K562 (cell line): ENCODE results near the gene KAT2B. TPM values are rescaled to one million over a fixed set of nuclear protein-coding genes. Genes with fewer than 3 reads are reported as not detected.

ENCODE experiments used
- ATAC-seq: fragments of 200-7000 bp; cut with Tn5 transposase; 3 replicates; pipeline ENCODE4 v1.9.1; 2020; ENCODE audit warnings: moderate library complexity
- BruUV-seq: library from RNA; stranded (reverse); fragments of 400-500 nt; replicated peaks from 2 replicates; lab custom pipeline; 2021; lab: Mats Ljungman, UMichigan
- CTCF ChIA-PET: fragments of 300-600 bp; formaldehyde crosslinking; extraction: SDS; loops from one replicate; lab custom pipeline; 2021; ENCODE audit warnings: low intra/inter-chr PET ratio; lab: Yijun Ruan, JAX
- POLR2A ChIA-PET: fragments of 300-600, 350-650 bp; sonication (Branson Sonifier 250); formaldehyde crosslinking; extraction: SDS; loops from one replicate; lab custom pipeline; 2021; ENCODE audit warnings: antibody characterized with exemption, inconsistent platforms; lab: Yijun Ruan, JAX
- DNase-seq, 4 experiments: peaks; one replicate each; pipeline versions ENCODE4 v3.0.0 to v3.0.0-alpha.2; 2011 to 2018; ENCODE audit warnings: low spot score in 3 of 4, mixed read lengths in 3 of 4; ENCODE audit errors: extremely low read depth in 1 of 4
- FAIRE-seq: peaks from 2 replicates; lab custom pipeline; 2011; peaks lifted over from hg19 to GRCh38; lab: Jason Lieb, UNC
- H2AFZ ChIP-seq: 2 replicates; pipeline ENCODE4 v1.6.0; 2011; ENCODE audit warnings: low read depth, low read length, control low read depth, inconsistent platforms
- H3K27ac ChIP-seq: fragments of 200-600 bp; 3 replicates; pipeline ENCODE4 v1.8.0; 2011; ENCODE audit warnings: low read depth, mild to moderate bottlenecking, control low read depth, inconsistent platforms, low read length, moderate library complexity, mixed read lengths; ENCODE audit errors: extremely low read depth
- H3K27me3 ChIP-seq, 2 experiments: fragments of 300-600 bp in 1 of 2; 2 replicates in 1 of 2; 3 replicates in 1 of 2; pipeline versions ENCODE4 v1.6.0 to v1.8.0; 2011; ENCODE audit warnings: inconsistent platforms in 2 of 2, low read length in 2 of 2, mild to moderate bottlenecking in 1 of 2, mixed read lengths in 1 of 2, moderate library complexity in 1 of 2; ENCODE audit not compliant: control insufficient read depth in 2 of 2, insufficient read depth in 2 of 2
- H3K36me3 ChIP-seq: fragments of 300-600 bp; 3 replicates; pipeline ENCODE4 v1.8.0; 2011; ENCODE audit warnings: mild to moderate bottlenecking, low read length, inconsistent platforms; ENCODE audit not compliant: control insufficient read depth, insufficient read depth
- H3K4me1 ChIP-seq, 2 experiments: fragments of 200-600 bp in 1 of 2; replicated peaks in 1 of 2; 2 replicates in 1 of 2; 3 replicates in 1 of 2; pipeline versions ENCODE4 v1.5.1 to v1.8.0; 2011; ENCODE audit warnings: inconsistent platforms in 2 of 2, low read length in 2 of 2, mild to moderate bottlenecking in 1 of 2, mixed read lengths in 1 of 2, moderate library complexity in 1 of 2; ENCODE audit not compliant: control insufficient read depth in 2 of 2, insufficient read depth in 2 of 2
- H3K4me2 ChIP-seq: 2 replicates; pipeline ENCODE4 v1.6.1; 2011; ENCODE audit warnings: low read length, control low read depth, inconsistent platforms, mixed read lengths; ENCODE audit not compliant: insufficient read depth
- H3K4me3 ChIP-seq: fragments of 200-600 bp; sonication (generic), shearing (Covaris generic); 2 replicates; pipeline ENCODE4 v1.5.1; 2016; ENCODE audit warnings: control low read depth, inconsistent platforms
- H3K79me2 ChIP-seq: fragments of 200-600 bp; 3 replicates; pipeline ENCODE4 v1.8.0; 2011; ENCODE audit warnings: low read length, inconsistent platforms; ENCODE audit not compliant: control insufficient read depth, insufficient read depth
- H3K9ac ChIP-seq, 2 experiments: 2 replicates each; pipeline versions ENCODE4 v1.6.0 to v1.6.1; 2011; ENCODE audit warnings: low read depth in 2 of 2, low read length in 2 of 2, control low read depth in 1 of 2, inconsistent platforms in 1 of 2, mild to moderate bottlenecking in 1 of 2, mixed read lengths in 1 of 2; ENCODE audit not compliant: insufficient read depth in 1 of 2
- H3K9me1 ChIP-seq: one replicate; pipeline ENCODE4 v1.6.0; 2011; ENCODE audit warnings: inconsistent platforms, mild to moderate bottlenecking, low read length, moderate library complexity; ENCODE audit not compliant: control insufficient read depth, insufficient read depth
- H3K9me3 ChIP-seq: replicated peaks from 2 replicates; pipeline ENCODE4 v1.5.1; 2011; ENCODE audit warnings: low read depth, low read length, inconsistent platforms; ENCODE audit not compliant: control insufficient read depth, insufficient read depth
- H4K20me1 ChIP-seq: replicated peaks from 2 replicates; pipeline ENCODE4 v1.6.1; 2011; ENCODE audit warnings: low read length, inconsistent platforms, mixed read lengths; ENCODE audit not compliant: control insufficient read depth, insufficient read depth
- ATF7 ChIP-seq: fragments of 450-650 bp; IDR thresholded peaks from 2 replicates; pipeline ENCODE4 v1.7.1; 2014; ENCODE audit warnings: mild to moderate bottlenecking, moderate library complexity
- BCOR ChIP-seq: fragments of 450-650 bp; IDR thresholded peaks from 2 replicates; pipeline ENCODE4 v1.6.1; 2016
- CEBPG ChIP-seq, 3 experiments: fragments of 200-800 bp in 1 of 3; sonication (Bioruptor generic) in 1 of 3; sonication (generic) in 1 of 3; formaldehyde crosslinking in 1 of 3; IDR thresholded peaks in 2 of 3; conservative IDR thresholded peaks in 1 of 3; 2 replicates each; pipeline versions ENCODE4 v1.6.1 to v1.8.0; 2016 to 2022; ENCODE audit warnings: missing compliant biosample characterization in 2 of 3, missing genetic modification characterization in 2 of 3, mild to moderate bottlenecking in 1 of 3, missing genetic modification reagents in 1 of 3
- CREB1 ChIP-seq, 2 experiments: sonication (generic) in 1 of 2; formaldehyde crosslinking in 1 of 2; IDR thresholded peaks; 2 replicates each; pipeline versions ENCODE4 v1.6.1 to v1.8.0; 2012 to 2022; ENCODE audit warnings: inconsistent platforms in 1 of 2, mild to moderate bottlenecking in 1 of 2, missing genetic modification reagents in 1 of 2, moderate library complexity in 1 of 2
- E2F3 ChIP-seq: fragments of 250-450 bp; sonication (Bioruptor Pico); IDR thresholded peaks from 2 replicates; pipeline ENCODE4 v1.4.0; 2020; ENCODE audit warnings: mild to moderate bottlenecking
- EP400 ChIP-seq: fragments of 450-650 bp; IDR thresholded peaks from 2 replicates; pipeline ENCODE4 v1.6.1; 2017; ENCODE audit warnings: antibody characterized with exemption, mild to moderate bottlenecking, moderate library complexity
- ETV6 ChIP-seq, 3 experiments: fragments of 150-350 bp in 1 of 3; sonication (generic) in 1 of 3; formaldehyde crosslinking in 1 of 3; IDR thresholded peaks; 2 replicates each; pipeline versions ENCODE4 v1.6.1 to v1.8.0; 2014 to 2022; ENCODE audit warnings: borderline replicate concordance in 2 of 3, low read depth in 2 of 3, antibody characterized with exemption in 1 of 3, low read length in 1 of 3, mild to moderate bottlenecking in 1 of 3, missing genetic modification reagents in 1 of 3
- IRF2 ChIP-seq: sonication (generic); formaldehyde crosslinking; IDR thresholded peaks from 2 replicates; pipeline ENCODE4 v1.8.1; 2022; ENCODE audit warnings: mild to moderate bottlenecking, missing genetic modification reagents
- MEIS2 ChIP-seq: fragments of 450-650 bp; IDR thresholded peaks from 2 replicates; pipeline ENCODE4 v1.6.1; 2014; ENCODE audit warnings: mild to moderate bottlenecking; ENCODE audit not compliant: partially characterized antibody
- NCOA2 ChIP-seq, 2 experiments: fragments of 450-650 bp; IDR thresholded peaks; 2 replicates each; pipeline ENCODE4 v1.6.1; 2018; ENCODE audit warnings: mild to moderate bottlenecking in 2 of 2, moderate library complexity in 1 of 2; ENCODE audit not compliant: partially characterized antibody in 2 of 2
- NEUROD1 ChIP-seq: fragments of 150-350 bp; IDR thresholded peaks from 2 replicates; pipeline ENCODE4 v1.6.1; 2014; ENCODE audit warnings: borderline replicate concordance, low read length, low read depth; ENCODE audit not compliant: partially characterized antibody
- NFIC ChIP-seq: fragments of 450-650 bp; IDR thresholded peaks from 2 replicates; pipeline ENCODE4 v1.6.1; 2017; ENCODE audit warnings: mild to moderate bottlenecking, inconsistent platforms
- OTX1 ChIP-seq: fragments of 450-650 bp; formaldehyde crosslinking; IDR thresholded peaks from 2 replicates; pipeline ENCODE4 v1.4.0; 2022; ENCODE audit warnings: mild to moderate bottlenecking
- SMARCA5 ChIP-seq: fragments of 450-650 bp; IDR thresholded peaks from 2 replicates; pipeline ENCODE4 v1.6.1; 2016
- SMARCE1 ChIP-seq: fragments of 450-650 bp; IDR thresholded peaks from 2 replicates; pipeline ENCODE4 v1.7.1; 2016; ENCODE audit warnings: mild to moderate bottlenecking
- STAG1 ChIP-seq: sonication (generic); formaldehyde crosslinking; IDR thresholded peaks from 2 replicates; pipeline ENCODE4 v1.5.0; 2020; ENCODE audit warnings: missing genetic modification reagents, borderline replicate concordance
- ZNF347 ChIP-seq: fragments of 450-650 bp; formaldehyde crosslinking; IDR thresholded peaks from 2 replicates; pipeline ENCODE4 v1.4.0; 2020; ENCODE audit warnings: low read depth, mild to moderate bottlenecking, moderate library complexity
- WGBS: fragments of 100-300 bp; shearing (Covaris generic); methylation state at CpG from one replicate; pipeline ENCODE4 v1.1.6; 2016; ENCODE audit warnings: low coverage, mixed read lengths; ENCODE audit not compliant: insufficient coverage; ENCODE audit errors: missing lambda C conversion rate; 5-methylcytosine and 5-hydroxymethylcytosine counted together
- in situ Hi-C: fragments of 300-500 bp; cut with MboI; formaldehyde crosslinking; loops from 4 replicates; pipeline ENCODE4 v1.15.0; 2018; ENCODE audit warnings: inconsistent platforms, mixed read lengths
- intact Hi-C: fragments of 100-400 bp; cut with micrococcal nuclease; formaldehyde crosslinking; loops from 2 replicates; pipeline ENCODE4 v1.14.2; 2022
- polyA plus RNA-seq, 8 experiments: library from polyadenylated mRNA; depleted of rRNA in 4 of 8; stranded (reverse) in 5 of 8; unstranded in 3 of 8; fragments of >200 nt; fragmentation: Nextera tagmentation in 2 of 8; fragmentation: Illumina TruSeq in 1 of 8; extraction: Ambion mirVana in 2 of 8; extraction: Trizol in 1 of 8; gene quantifications; 2 replicates each; pipeline versions ENCODE4 v1.2.1 to v1.2.3, GENCODE V29; 2011 to 2014; ENCODE audit warnings: inconsistent platforms in 1 of 8, missing spikeins in 1 of 8
- total RNA-seq, 7 experiments: library from RNA; depleted of rRNA in 6 of 7; stranded (reverse); fragments of >200 nt in 6 of 7; fragmentation: Illumina TruSeq in 2 of 7; extraction: Trizol in 2 of 7; gene quantifications; 2 replicates each; pipeline versions ENCODE4 v1.2.1 to v1.2.3, GENCODE V29; 2011 to 2021; ENCODE audit warnings: low replicate concordance in 1 of 7
- TF ChIP-seq, protein P1 (sequence below), 2 experiments: IDR thresholded peaks; 2 replicates each; pipeline ENCODE4 v1.6.1; 2012; ENCODE audit warnings: improper control_type of control experiment in 2 of 2, low read depth in 2 of 2, low read length in 2 of 2, borderline replicate concordance in 1 of 2

Gene KAT2B
- total and polyA plus RNA-seq, 9 of the 15 experiments (the other 6 are each of a cell fraction or from before 2014, with no cell fraction given), result 3.3 to 14.9 (median 12.2) TPM

DNA sequence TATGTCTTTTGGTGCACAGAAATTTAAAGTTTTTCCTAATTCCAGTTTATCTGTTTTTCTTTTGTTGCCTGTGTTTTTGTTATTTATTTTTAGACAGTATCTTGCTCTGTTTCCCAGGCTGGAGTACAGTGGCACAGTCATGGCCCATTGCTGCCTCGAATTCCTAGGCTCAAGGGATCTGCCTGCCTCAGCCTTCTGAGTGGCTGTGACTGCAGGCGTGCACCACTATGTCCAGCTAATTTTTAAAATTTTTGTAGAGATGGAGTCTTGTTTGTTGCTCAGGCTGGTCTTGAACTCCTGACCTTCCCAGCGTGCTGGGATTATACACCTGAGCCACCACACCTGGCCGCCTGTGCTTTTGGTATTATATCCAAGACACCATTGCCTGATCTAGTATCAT lies 22.8 kb downstream of the KAT2B start:
- H3K36me3 ChIP-seq, result no peaks in the 10 kb centered on the region
- 78% methylated on average over 4 of the region's 4 CpGs for WGBS
- no peak overlapping the region for H2AFZ ChIP-seq
- DNase-seq, result no peak
- peaks cover 7% of the 10 kb centered on the region; the same call in 1 of the 2 replicates for H4K20me1 ChIP-seq
- peaks cover 0 to 33% of the 10 kb centered on the region in 2 experiments; a peak in 4 of 5 replicates for H3K4me1 ChIP-seq
- CTCF ChIA-PET, result no interaction called here
- TF ChIP-seq OTX1, result no peak
- no peak for TF ChIP-seq CEBPG (CRISPR knock-in tag; IDR thresholded peaks at IDR 0.05)
- no peak for TF ChIP-seq CEBPG (tag; conservative IDR thresholded peaks at IDR 0.05 in 1 of 2, IDR thresholded peaks at IDR 0.05 in 1 of 2)
- no peak for TF ChIP-seq ETV6 (IDR thresholded peaks at IDR 0.05; ENCODE audit: borderline replicate concordance in 1 of 2, low read depth in 2 of 2, low read length in 1 of 2)
- no peak for TF ChIP-seq ETV6 (CRISPR knock-in tag; IDR thresholded peaks at IDR 0.05; ENCODE audit: borderline replicate concordance)
- TF ChIP-seq NCOA2 (IDR thresholded peaks at IDR 0.05; ENCODE audit: partially characterized antibody in 2 of 2), result no peak
- no peak for TF ChIP-seq IRF2
- no peak for TF ChIP-seq SMARCE1
- TF ChIP-seq MEIS2, result no peak
- TF ChIP-seq BCOR, result no peak
- no peak for TF ChIP-seq CREB1 (IDR thresholded peaks at IDR 0.05)
- no peak for TF ChIP-seq CREB1 (CRISPR knock-in tag; IDR thresholded peaks at IDR 0.05)
- TF ChIP-seq SMARCA5, result no peak
- no peak for TF ChIP-seq NFIC
- TF ChIP-seq ZNF347 (CRISPR knock-in tag), result no peak
- no peak for TF ChIP-seq NEUROD1
- TF ChIP-seq EP400, result no peak
- TF ChIP-seq ATF7, result no peak
- no peak for TF ChIP-seq STAG1
- no peak for TF ChIP-seq E2F3 (CRISPR knock-in tag)
- TF ChIP-seq, protein P1, sequence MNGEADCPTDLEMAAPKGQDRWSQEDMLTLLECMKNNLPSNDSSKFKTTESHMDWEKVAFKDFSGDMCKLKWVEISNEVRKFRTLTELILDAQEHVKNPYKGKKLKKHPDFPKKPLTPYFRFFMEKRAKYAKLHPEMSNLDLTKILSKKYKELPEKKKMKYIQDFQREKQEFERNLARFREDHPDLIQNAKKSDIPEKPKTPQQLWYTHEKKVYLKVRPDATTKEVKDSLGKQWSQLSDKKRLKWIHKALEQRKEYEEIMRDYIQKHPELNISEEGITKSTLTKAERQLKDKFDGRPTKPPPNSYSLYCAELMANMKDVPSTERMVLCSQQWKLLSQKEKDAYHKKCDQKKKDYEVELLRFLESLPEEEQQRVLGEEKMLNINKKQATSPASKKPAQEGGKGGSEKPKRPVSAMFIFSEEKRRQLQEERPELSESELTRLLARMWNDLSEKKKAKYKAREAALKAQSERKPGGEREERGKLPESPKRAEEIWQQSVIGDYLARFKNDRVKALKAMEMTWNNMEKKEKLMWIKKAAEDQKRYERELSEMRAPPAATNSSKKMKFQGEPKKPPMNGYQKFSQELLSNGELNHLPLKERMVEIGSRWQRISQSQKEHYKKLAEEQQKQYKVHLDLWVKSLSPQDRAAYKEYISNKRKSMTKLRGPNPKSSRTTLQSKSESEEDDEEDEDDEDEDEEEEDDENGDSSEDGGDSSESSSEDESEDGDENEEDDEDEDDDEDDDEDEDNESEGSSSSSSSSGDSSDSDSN (IDR thresholded peaks at IDR 0.05; ENCODE audit: borderline replicate concordance in 1 of 2, low read depth in 2 of 2, low read length in 2 of 2), result no peak
- H3K4me2 ChIP-seq, result no peak overlapping the region
- no TSS peak for BruUV-seq
- H3K9me3 ChIP-seq, result no peaks in the 10 kb centered on the region
- POLR2A ChIA-PET, result no interaction called here
- H3K9me1 ChIP-seq, result no peaks in the 10 kb centered on the region
- FAIRE-seq, result no peak
- peaks cover 43% of the 10 kb centered on the region; the same call in 2 of the 3 replicates for H3K79me2 ChIP-seq
- no peak overlapping the region for H3K27ac ChIP-seq
- intact Hi-C loops, result no loop called here
- in situ Hi-C loops, result no loop called here
- H3K27me3 ChIP-seq, result no peaks in the 10 kb centered on the region
- H3K9ac ChIP-seq, result no peak overlapping the region
- no peak overlapping the region for H3K4me3 ChIP-seq
- ATAC-seq, result no peak
